ENCODE data around the gene TTC7B.
A peak's percentile ranks its signal among the peaks of the same experiment; 100 is the strongest.
"Not testable (repeated sequence)": the region's sequence is repeated elsewhere in the genome, so short reads cannot be mapped to it uniquely, and the experiment has no call there.

The TTC7B gene

GRCh38 chr14:90526536-90526935 is 289.7 kb downstream of the TTC7B start:
- not testable (repeated sequence) for DNase-seq (ENCODE audit: low spot score)

- DNase-seq (ENCODE audit: low spot score): not testable (repeated sequence)
These were observed 290.7 kb downstream of the TTC7B start for GRCh38 chr14:90525353-90526028.

- no peak for DNase-seq (ENCODE audit: low spot score)
These were observed 292.0 kb downstream of the TTC7B start for GRCh38 chr14:90523961-90524875.

- DNase-seq (ENCODE audit: low spot score): no peak
These were observed 292.7 kb downstream of the TTC7B start for GRCh38 chr14:90523544-90523943.

GRCh38 chr14:90522571-90523191 is 293.5 kb downstream of the TTC7B start:
- DNase-seq (ENCODE audit: low spot score): no peak

GRCh38 chr14:90521930-90522483 is 294.2 kb downstream of the TTC7B start:
- DNase-seq (ENCODE audit: low spot score): no peak

GRCh38 chr14:90521084-90521929 is 294.9 kb downstream of the TTC7B start:
- DNase-seq (ENCODE audit: low spot score): no peak

GRCh38 chr14:90520326-90520725 is 295.9 kb downstream of the TTC7B start:
- no peak for DNase-seq (ENCODE audit: low spot score)

- no peak for DNase-seq (ENCODE audit: low spot score)
These were observed 296.8 kb downstream of the TTC7B start for GRCh38 chr14:90519262-90519920.

GRCh38 chr14:90518941-90519256 is 297.3 kb downstream of the TTC7B start:
- DNase-seq (ENCODE audit: low spot score): peak; percentile 47

- no peak for DNase-seq (ENCODE audit: low spot score)
These were observed 297.9 kb downstream of the TTC7B start for GRCh38 chr14:90518069-90518940.

- DNase-seq (ENCODE audit: low spot score): no peak
These were observed 299.0 kb downstream of the TTC7B start for GRCh38 chr14:90517076-90517841.

- no peak for DNase-seq (ENCODE audit: low spot score)
These were observed 301.7 kb downstream of the TTC7B start for GRCh38 chr14:90514566-90514965.

GRCh38 chr14:90514015-90514398 is 302.2 kb downstream of the TTC7B start:
- no peak for DNase-seq (ENCODE audit: low spot score)

GRCh38 chr14:90513161-90514014 is 302.8 kb downstream of the TTC7B start:
- no peak for DNase-seq (ENCODE audit: low spot score)

GRCh38 chr14:90512329-90512991 is 303.8 kb downstream of the TTC7B start:
- no peak for DNase-seq (ENCODE audit: low spot score)

- DNase-seq (ENCODE audit: low spot score): no peak
These were observed 304.4 kb downstream of the TTC7B start for GRCh38 chr14:90511795-90512328.

- DNase-seq (ENCODE audit: low spot score): no peak
These were observed 305.0 kb downstream of the TTC7B start for GRCh38 chr14:90511252-90511651.
